Endodermal cell (in vitro differentiated cells): ENCODE measurements around the gene NMRK1. TPM values are rescaled to one million over a fixed set of nuclear protein-coding genes. Genes with fewer than 3 reads are reported as not detected.
A peak's percentile ranks its signal among the peaks of the same experiment; 100 is the strongest.

Source experiments
- DNase-seq: peaks from one replicate; pipeline ENCODE4 v3.0.0-alpha.2; 2017
- H3K27ac ChIP-seq: 2 replicates; pipeline ENCODE4 v1.5.1; 2013; ENCODE audit warnings: mild to moderate bottlenecking, low read depth, low read length, moderate library complexity
- H3K27me3 ChIP-seq: 2 replicates; pipeline ENCODE4 v1.6.1; 2013; ENCODE audit warnings: mild to moderate bottlenecking, low read length, moderate library complexity; ENCODE audit not compliant: insufficient read depth, control insufficient read depth, poor library complexity, severe bottlenecking
- H3K36me3 ChIP-seq: 2 replicates; pipeline ENCODE4 v1.7.0; 2013; ENCODE audit warnings: mild to moderate bottlenecking, low read length, moderate library complexity; ENCODE audit not compliant: control insufficient read depth, insufficient read depth
- H3K4me1 ChIP-seq: one replicate; pipeline ENCODE4 v1.7.0; 2013; ENCODE audit warnings: low read length; ENCODE audit not compliant: control insufficient read depth, insufficient read depth
- H3K4me3 ChIP-seq: 2 replicates; pipeline ENCODE4 v1.5.1; 2013; ENCODE audit warnings: mild to moderate bottlenecking, low read length, moderate library complexity
- H3K9ac ChIP-seq: 2 replicates; pipeline ENCODE4 v1.6.1; 2013; ENCODE audit warnings: mild to moderate bottlenecking, low read length, moderate library complexity; ENCODE audit not compliant: poor library complexity, severe bottlenecking; ENCODE audit errors: extremely low read depth
- H3K9me3 ChIP-seq: 2 replicates; pipeline ENCODE4 v1.6.1; 2013; ENCODE audit warnings: mild to moderate bottlenecking, low read length, moderate library complexity; ENCODE audit not compliant: control insufficient read depth
- H3K27ac Mint-ChIP-seq: 2 replicates; pipeline ENCODE4 v1.8.0; 2020; ENCODE audit warnings: mixed read lengths
- H3K27me3 Mint-ChIP-seq: 2 replicates; pipeline ENCODE4 v1.8.0; 2021; ENCODE audit warnings: mild to moderate bottlenecking, mixed read lengths; ENCODE audit not compliant: insufficient read depth
- H3K36me3 Mint-ChIP-seq: 2 replicates; pipeline ENCODE4 v1.8.0; 2020; ENCODE audit warnings: low read depth, mixed read lengths
- H3K4me1 Mint-ChIP-seq: 2 replicates; pipeline ENCODE4 v1.8.0; 2020; ENCODE audit warnings: mixed read lengths
- H3K4me3 Mint-ChIP-seq: 2 replicates; pipeline ENCODE4 v1.8.0; 2020; ENCODE audit warnings: mild to moderate bottlenecking, moderate library complexity, mixed read lengths
- H3K9me3 Mint-ChIP-seq: 2 replicates; pipeline ENCODE4 v1.8.0; 2020; ENCODE audit warnings: mild to moderate bottlenecking, mixed read lengths
- WGBS, 2 experiments: methylation state at CpG; one replicate each; pipeline versions ENCODE4 v1.1.5 to v1.1.7; 2013; ENCODE audit warnings: missing lambda C conversion rate in 2 of 2, mixed read lengths in 1 of 2; ENCODE audit not compliant: insufficient coverage in 1 of 2, insufficient read length in 1 of 2; 5-methylcytosine and 5-hydroxymethylcytosine counted together
- total RNA-seq, 2 donors: library from RNA; stranded (reverse); fragmentation: NEBNext Ultra II Directional in 1 of 2; extraction: Animal tissue kit (Norgen Biotek cat#: 25700) in 1 of 2; gene quantifications; 2 replicates in 1 of 2; 3 replicates in 1 of 2; pipeline ENCODE4 v1.2.1, GENCODE V29; 2021
- TF ChIP-seq, protein P1 (sequence below): fragments of 200-600 bp; sonication (generic); conservative IDR thresholded peaks from 2 replicates; pipeline ENCODE4 v1.5.0; 2021; ENCODE audit warnings: antibody characterized with exemption, mild to moderate bottlenecking

The NMRK1 gene
- total RNA-seq, 2 donors from 2014 or later: 14.0 to 29.0 TPM

DNA sequence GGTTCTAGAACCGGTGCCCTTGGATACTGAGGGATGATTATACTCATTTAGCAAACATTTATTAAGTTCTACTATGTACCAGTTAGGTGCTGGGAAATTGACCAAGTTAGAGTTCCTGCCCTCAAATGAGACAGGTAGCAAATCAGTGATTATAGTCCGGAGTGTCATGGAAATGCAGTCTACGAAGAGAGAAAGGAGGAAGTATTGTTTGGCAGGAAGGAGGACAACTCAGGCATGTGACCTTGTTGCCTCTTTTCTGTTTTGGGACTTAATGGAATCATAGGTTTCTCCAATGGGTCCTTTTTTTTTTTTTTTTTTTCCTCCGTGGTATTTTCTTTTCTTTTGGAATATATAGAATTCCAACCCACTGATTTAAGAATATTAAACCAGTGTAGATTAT is 28.4 kb upstream of the NMRK1 start:
- DNase-seq: no peak
- Histone ChIP-seq H3K9me3 (no peaks in the 10 kb centered on the region), H3K4me3 (no peak overlapping the region), H3K27me3 (no peaks in the 10 kb centered on the region), H3K27ac (no peak overlapping the region), H3K4me1 (no peaks in the 10 kb centered on the region), H3K36me3 (peaks cover 6% of the 10 kb centered on the region), H3K9ac (no peak overlapping the region)
- Mint-ChIP-seq H3K9me3 (no peaks in the 10 kb centered on the region), H3K27ac (no peak overlapping the region), H3K27me3 (no peaks in the 10 kb centered on the region), H3K4me1 (peaks cover 2% of the 10 kb centered on the region), H3K36me3 (peaks cover 22% of the 10 kb centered on the region), H3K4me3 (no peak overlapping the region)
- TF ChIP-seq, protein P1, sequence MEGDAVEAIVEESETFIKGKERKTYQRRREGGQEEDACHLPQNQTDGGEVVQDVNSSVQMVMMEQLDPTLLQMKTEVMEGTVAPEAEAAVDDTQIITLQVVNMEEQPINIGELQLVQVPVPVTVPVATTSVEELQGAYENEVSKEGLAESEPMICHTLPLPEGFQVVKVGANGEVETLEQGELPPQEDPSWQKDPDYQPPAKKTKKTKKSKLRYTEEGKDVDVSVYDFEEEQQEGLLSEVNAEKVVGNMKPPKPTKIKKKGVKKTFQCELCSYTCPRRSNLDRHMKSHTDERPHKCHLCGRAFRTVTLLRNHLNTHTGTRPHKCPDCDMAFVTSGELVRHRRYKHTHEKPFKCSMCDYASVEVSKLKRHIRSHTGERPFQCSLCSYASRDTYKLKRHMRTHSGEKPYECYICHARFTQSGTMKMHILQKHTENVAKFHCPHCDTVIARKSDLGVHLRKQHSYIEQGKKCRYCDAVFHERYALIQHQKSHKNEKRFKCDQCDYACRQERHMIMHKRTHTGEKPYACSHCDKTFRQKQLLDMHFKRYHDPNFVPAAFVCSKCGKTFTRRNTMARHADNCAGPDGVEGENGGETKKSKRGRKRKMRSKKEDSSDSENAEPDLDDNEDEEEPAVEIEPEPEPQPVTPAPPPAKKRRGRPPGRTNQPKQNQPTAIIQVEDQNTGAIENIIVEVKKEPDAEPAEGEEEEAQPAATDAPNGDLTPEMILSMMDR: no peak
- WGBS, 2 experiments: 91% methylated on average over 3 of the region's 4 CpGs; no CpG with 5 or more reads in 1 of the 2 experiments

DNA sequence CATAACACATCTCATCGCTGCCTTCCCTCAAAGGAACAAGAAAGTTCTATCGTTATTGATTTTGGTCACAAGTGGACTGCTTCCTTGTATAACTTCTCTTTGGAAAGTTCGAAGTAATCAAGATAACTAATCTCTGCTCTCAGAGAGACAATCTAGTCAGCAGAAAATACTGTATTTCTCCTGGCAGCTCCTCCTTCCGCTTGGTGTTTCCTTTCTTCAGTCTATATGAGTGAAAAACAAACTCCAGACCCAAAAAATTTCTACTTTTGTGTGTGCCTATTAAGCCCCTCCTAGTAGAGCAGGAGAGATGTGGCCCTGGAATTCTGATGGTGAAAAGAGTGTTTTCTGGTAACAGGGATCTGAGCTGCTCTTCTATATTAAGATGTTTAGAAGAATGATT is 24.8 kb upstream of the NMRK1 start:
- DNase-seq: no peak
- WGBS, 2 experiments: 87 to 89% methylated on average over 4 of the region's 4 CpGs
- Histone ChIP-seq H3K4me3 (no peak overlapping the region), H3K9ac (no peak overlapping the region), H3K27ac (no peak overlapping the region), H3K9me3 (no peaks in the 10 kb centered on the region), H3K4me1 (no peaks in the 10 kb centered on the region), H3K27me3 (no peaks in the 10 kb centered on the region), H3K36me3 (peaks cover 2% of the 10 kb centered on the region)
- Mint-ChIP-seq H3K27ac (no peak overlapping the region), H3K27me3 (no peaks in the 10 kb centered on the region), H3K36me3 (no peaks in the 10 kb centered on the region), H3K4me3 (no peak overlapping the region), H3K4me1 (peaks cover 2% of the 10 kb centered on the region), H3K9me3 (no peaks in the 10 kb centered on the region)
- TF ChIP-seq, protein P1: no peak

- no peaks in the 10 kb centered on the region for H3K27me3 ChIP-seq
- H3K4me3 ChIP-seq: no peak overlapping the region
- H3K9me3 Mint-ChIP-seq: no peaks in the 10 kb centered on the region
- 88 to 90% methylated on average over 4 to 5 of the region's 5 CpGs for WGBS, 2 experiments
- H3K36me3 ChIP-seq: no peaks in the 10 kb centered on the region
- no peaks in the 10 kb centered on the region for H3K36me3 Mint-ChIP-seq
- no peak overlapping the region for H3K9ac ChIP-seq
- H3K4me3 Mint-ChIP-seq: no peak overlapping the region
- no peak for DNase-seq
- no peak overlapping the region for H3K27ac ChIP-seq
- H3K4me1 ChIP-seq: no peaks in the 10 kb centered on the region
- no peaks in the 10 kb centered on the region for H3K9me3 ChIP-seq
- no peaks in the 10 kb centered on the region for H3K27me3 Mint-ChIP-seq
- TF ChIP-seq, protein P1: no peak
- H3K4me1 Mint-ChIP-seq: peaks cover 2% of the 10 kb centered on the region
- peak overlapping the region; percentile 52 for H3K27ac Mint-ChIP-seq
These were observed 23.2 kb upstream of the NMRK1 start for GRCh38 chr9:75111019-75111622.
